HCT116 (cell line): ENCODE measurements around the gene TSACC. TPM values are rescaled to one million over a fixed set of nuclear protein-coding genes. Genes with fewer than 3 reads are reported as not detected.
A peak's percentile ranks its signal among the peaks of the same experiment; 100 is the strongest.

Source experiments
- ATAC-seq: fragments of 200-7000 bp; cut with Tn5 transposase; 2 replicates; pipeline ENCODE4 v1.9.1; 2020; ENCODE audit warnings: mild to moderate bottlenecking, moderate library complexity
- BruUV-seq: library from RNA; stranded (reverse); fragments of 400-500 nt; replicated peaks from 2 replicates; lab custom pipeline; 2021; lab: Mats Ljungman, UMichigan
- CTCF ChIA-PET: fragments of 300-600 bp; sonication (Branson Sonifier 250); formaldehyde crosslinking; loops from one replicate; lab custom pipeline; 2021; ENCODE audit warnings: antibody characterized with exemption; lab: Charles Lee
- POLR2A ChIA-PET: fragments of 300-600, 350-600 bp; sonication (Branson Sonifier 250); formaldehyde crosslinking; loops from one replicate; lab custom pipeline; 2021; ENCODE audit warnings: antibody characterized with exemption; lab: Charles Lee
- RAD21 ChIA-PET, 2 experiments: fragments of 300-600 bp; sonication (Branson Sonifier 250); formaldehyde crosslinking; loops; one replicate each; lab custom pipeline; 2023; ENCODE audit warnings: low total read pairs in 2 of 2; ENCODE audit not compliant: uncharacterized antibody in 2 of 2, unreplicated experiment in 2 of 2, low non-redundant PET in 1 of 2; lab: Charles Lee
- DNase-seq: peaks from one replicate; pipeline ENCODE4 v3.0.0-alpha.2; 2010; ENCODE audit warnings: low read depth, low spot score
- H2AFZ ChIP-seq: fragments of 200-600 bp; shearing (Covaris generic), sonication (generic); 2 replicates; pipeline ENCODE4 v1.6.1; 2017; ENCODE audit warnings: low read depth, mixed run types, mixed read lengths, antibody characterized with exemption, low read length; ENCODE audit not compliant: poor library complexity, severe bottlenecking
- H3K27ac ChIP-seq: 2 replicates; pipeline ENCODE4 v1.5.1; 2012; ENCODE audit warnings: low read depth, low read length
- H3K27me3 ChIP-seq: fragments of 200-600 bp; sonication (generic); 2 replicates; pipeline ENCODE4 v1.6.1; 2016; ENCODE audit warnings: mixed run types, low read length, mixed read lengths; ENCODE audit not compliant: insufficient read depth
- H3K36me3 ChIP-seq, 2 experiments: fragments of 200-500 bp in 1 of 2; fragments of 200-600 bp in 1 of 2; sonication (Bioruptor generic) in 1 of 2; sonication (generic) in 1 of 2; 2 replicates each; pipeline versions ENCODE4 v1.5.1 to v1.6.1; 2014 to 2016; ENCODE audit warnings: low read length in 2 of 2, inconsistent platforms in 1 of 2, mixed read lengths in 1 of 2, mixed run types in 1 of 2; ENCODE audit not compliant: insufficient read depth in 2 of 2, control insufficient read depth in 1 of 2
- H3K4me1 ChIP-seq, 2 experiments: fragments of 200-600 bp in 1 of 2; sonication (generic) in 1 of 2; 2 replicates each; pipeline versions ENCODE4 v1.5.1 to v1.6.1; 2012 to 2017; ENCODE audit warnings: low read length in 2 of 2, inconsistent platforms in 1 of 2, mild to moderate bottlenecking in 1 of 2, mixed read lengths in 1 of 2, mixed run types in 1 of 2, moderate library complexity in 1 of 2; ENCODE audit not compliant: insufficient read depth in 2 of 2, control insufficient read depth in 1 of 2
- H3K4me2 ChIP-seq: fragments of 200-600 bp; sonication (generic); 2 replicates; pipeline ENCODE4 v1.6.1; 2017; ENCODE audit warnings: mixed run types, low read length, mixed read lengths
- H3K4me3 ChIP-seq, 2 experiments: fragments of 200-600 bp in 1 of 2; sonication (generic) in 1 of 2; replicated peaks in 1 of 2; 2 replicates each; pipeline ENCODE4 v1.5.1; 2011 to 2016; ENCODE audit warnings: low read length in 2 of 2, control low read depth in 1 of 2, low read depth in 1 of 2, mild to moderate bottlenecking in 1 of 2, mixed read lengths in 1 of 2, mixed run types in 1 of 2
- H3K79me2 ChIP-seq: fragments of 200-600 bp; sonication (generic); 2 replicates; pipeline ENCODE4 v1.6.1; 2017; ENCODE audit warnings: mild to moderate bottlenecking, mixed run types, low read length, moderate library complexity, mixed read lengths; ENCODE audit not compliant: insufficient read depth
- H3K9ac ChIP-seq: fragments of 200-600 bp; sonication (generic); 2 replicates; pipeline ENCODE4 v1.6.1; 2016; ENCODE audit warnings: low read length, mixed read lengths
- H3K9me2 ChIP-seq: fragments of 200-600 bp; sonication (generic), shearing (Covaris generic); 2 replicates; pipeline ENCODE4 v1.6.1; 2017; ENCODE audit warnings: mixed run types, mild to moderate bottlenecking, moderate library complexity; ENCODE audit not compliant: insufficient read depth
- H3K9me3 ChIP-seq, 2 experiments: fragments of 200-500 bp in 1 of 2; fragments of 200-600 bp in 1 of 2; sonication (Bioruptor generic) in 1 of 2; sonication (generic) in 1 of 2; 2 replicates each; pipeline ENCODE4 v1.6.1; 2014 to 2017; ENCODE audit warnings: low read length in 2 of 2, mixed read lengths in 2 of 2, inconsistent platforms in 1 of 2, low read depth in 1 of 2, mild to moderate bottlenecking in 1 of 2, mixed run types in 1 of 2, moderate library complexity in 1 of 2; ENCODE audit not compliant: control insufficient read depth in 1 of 2, insufficient read depth in 1 of 2
- H4K20me1 ChIP-seq: fragments of 200-600 bp; sonication (generic), shearing (Covaris generic); 2 replicates; pipeline ENCODE4 v1.6.1; 2017; ENCODE audit warnings: mixed run types, mild to moderate bottlenecking, moderate library complexity; ENCODE audit not compliant: insufficient read depth
- ATF3 ChIP-seq: IDR thresholded peaks from 2 replicates; pipeline ENCODE4 v1.6.1; 2012
- CBX3 ChIP-seq: IDR thresholded peaks from 2 replicates; pipeline ENCODE4 v1.6.1; 2012; ENCODE audit warnings: low read depth
- CEBPB ChIP-seq: IDR thresholded peaks from 2 replicates; pipeline ENCODE4 v1.6.1; 2012; ENCODE audit warnings: low read depth
- ELF1 ChIP-seq: IDR thresholded peaks from 2 replicates; pipeline ENCODE4 v1.6.1; 2012; ENCODE audit warnings: low read depth, borderline replicate concordance
- EZH2 ChIP-seq: fragments of 200-600 bp; sonication (generic); IDR thresholded peaks from 2 replicates; pipeline ENCODE4 v1.6.1; 2017; ENCODE audit warnings: antibody characterized with exemption, mixed run types
- FOSL1 ChIP-seq: IDR thresholded peaks from 2 replicates; pipeline ENCODE4 v1.6.1; 2012; ENCODE audit warnings: low read depth
- POLR2AphosphoS5 ChIP-seq: IDR thresholded peaks from 2 replicates; pipeline ENCODE4 v1.6.1; 2011; ENCODE audit warnings: mild to moderate bottlenecking, low read depth, low read length, moderate library complexity
- RAD21 ChIP-seq: IDR thresholded peaks from 2 replicates; pipeline ENCODE4 v1.6.1; 2012; ENCODE audit warnings: low read depth, mild to moderate bottlenecking
- SIN3A ChIP-seq: IDR thresholded peaks from 2 replicates; pipeline ENCODE4 v1.6.1; 2012; ENCODE audit warnings: low read depth
- SP1 ChIP-seq: IDR thresholded peaks from 2 replicates; pipeline ENCODE4 v1.6.1; 2012; ENCODE audit warnings: low read depth
- TCF7L2 ChIP-seq: IDR thresholded peaks from 2 replicates; pipeline ENCODE4 v1.7.0; 2011; ENCODE audit warnings: borderline replicate concordance, inconsistent platforms; ENCODE audit not compliant: insufficient read depth, insufficient read length; ENCODE audit errors: extremely low read depth
- YY1 ChIP-seq: IDR thresholded peaks from 2 replicates; pipeline ENCODE4 v1.6.1; 2011; ENCODE audit warnings: low read length, low read depth, moderate library complexity, mild to moderate bottlenecking; ENCODE audit not compliant: insufficient replicate concordance; ENCODE audit errors: extremely low read depth
- ZNF274 ChIP-seq: fragments of 200-500 bp; sonication (Bioruptor generic); IDR thresholded peaks from 2 replicates; pipeline ENCODE4 v1.6.1; 2014; ENCODE audit warnings: mild to moderate bottlenecking, low read depth, low read length, inconsistent platforms
- intact Hi-C: fragments of 100-400 bp; cut with micrococcal nuclease; formaldehyde crosslinking; loops from 2 replicates; pipeline ENCODE4 v1.10.0; 2022
- total RNA-seq: library from RNA; stranded (reverse); gene quantifications from one replicate; pipeline ENCODE4 v1.2.1, GENCODE V29; 2021; ENCODE audit not compliant: unreplicated experiment
- TF ChIP-seq, protein P1 (sequence below): IDR thresholded peaks from 2 replicates; pipeline ENCODE4 v1.6.1; 2012; ENCODE audit warnings: low read depth
- TF ChIP-seq, protein P2 (sequence below), 3 experiments: fragments of 200-600 bp in 1 of 3; sonication (generic) in 1 of 3; IDR thresholded peaks in 2 of 3; conservative IDR thresholded peaks in 1 of 3; 2 replicates each; pipeline ENCODE4 v1.5.1; 2012 to 2017; ENCODE audit warnings: low read depth in 2 of 3, low read length in 2 of 3, antibody characterized with exemption in 1 of 3, borderline replicate concordance in 1 of 3, control low read depth in 1 of 3, mild to moderate bottlenecking in 1 of 3, mixed read lengths in 1 of 3, mixed run types in 1 of 3, moderate library complexity in 1 of 3; ENCODE audit not compliant: insufficient read depth in 1 of 3
- TF ChIP-seq, protein P3 (sequence below): IDR thresholded peaks from 2 replicates; pipeline ENCODE4 v1.6.1; 2012
- TF ChIP-seq, protein P4 (sequence below): IDR thresholded peaks from 2 replicates; pipeline ENCODE4 v1.6.1; 2011; ENCODE audit warnings: mild to moderate bottlenecking, low read length, moderate library complexity; ENCODE audit not compliant: insufficient replicate concordance; ENCODE audit errors: extremely low read depth

Gene TSACC
- total RNA-seq, 1 experiment from 2014 or later = 1.0 TPM

- ATAC-seq (no peak), DNase-seq (no peak)
- Histone ChIP-seq H3K27ac (no peak overlapping the region), H3K27me3 (no peaks in the 10 kb centered on the region), H3K9me3 (no peaks in the 10 kb centered on the region), H2AFZ (no peak overlapping the region), H3K79me2 (peaks cover 18% of the 10 kb centered on the region), H4K20me1 (peaks cover 14% of the 10 kb centered on the region; the same call in 1 of the 2 replicates), H3K36me3 (peaks cover 46 to 57% of the 10 kb centered on the region in 2 experiments), H3K4me3 (no peak overlapping the region), H3K4me1 (no peaks in the 10 kb centered on the region), H3K9ac (no peak overlapping the region), H3K9me2 (no peaks in the 10 kb centered on the region), H3K4me2 (no peak overlapping the region)
- RAD21 ChIA-PET = no interaction called here
- TSS peak; percentile 3 for BruUV-seq
- intact Hi-C loops = no loop called here
- POLR2A ChIA-PET = no interaction called here
- CTCF ChIA-PET = no interaction called here
- TF ChIP-seq SP1 (no peak), ELF1 (no peak), POLR2AphosphoS5 (no peak), CBX3 (no peak), RAD21 (no peak), ATF3 (no peak), FOSL1 (no peak), YY1 (no peak), TCF7L2 (no peak), ZNF274 (no peak), SIN3A (no peak), EZH2 (no peak), CEBPB (no peak)
- TF ChIP-seq, protein P1, sequence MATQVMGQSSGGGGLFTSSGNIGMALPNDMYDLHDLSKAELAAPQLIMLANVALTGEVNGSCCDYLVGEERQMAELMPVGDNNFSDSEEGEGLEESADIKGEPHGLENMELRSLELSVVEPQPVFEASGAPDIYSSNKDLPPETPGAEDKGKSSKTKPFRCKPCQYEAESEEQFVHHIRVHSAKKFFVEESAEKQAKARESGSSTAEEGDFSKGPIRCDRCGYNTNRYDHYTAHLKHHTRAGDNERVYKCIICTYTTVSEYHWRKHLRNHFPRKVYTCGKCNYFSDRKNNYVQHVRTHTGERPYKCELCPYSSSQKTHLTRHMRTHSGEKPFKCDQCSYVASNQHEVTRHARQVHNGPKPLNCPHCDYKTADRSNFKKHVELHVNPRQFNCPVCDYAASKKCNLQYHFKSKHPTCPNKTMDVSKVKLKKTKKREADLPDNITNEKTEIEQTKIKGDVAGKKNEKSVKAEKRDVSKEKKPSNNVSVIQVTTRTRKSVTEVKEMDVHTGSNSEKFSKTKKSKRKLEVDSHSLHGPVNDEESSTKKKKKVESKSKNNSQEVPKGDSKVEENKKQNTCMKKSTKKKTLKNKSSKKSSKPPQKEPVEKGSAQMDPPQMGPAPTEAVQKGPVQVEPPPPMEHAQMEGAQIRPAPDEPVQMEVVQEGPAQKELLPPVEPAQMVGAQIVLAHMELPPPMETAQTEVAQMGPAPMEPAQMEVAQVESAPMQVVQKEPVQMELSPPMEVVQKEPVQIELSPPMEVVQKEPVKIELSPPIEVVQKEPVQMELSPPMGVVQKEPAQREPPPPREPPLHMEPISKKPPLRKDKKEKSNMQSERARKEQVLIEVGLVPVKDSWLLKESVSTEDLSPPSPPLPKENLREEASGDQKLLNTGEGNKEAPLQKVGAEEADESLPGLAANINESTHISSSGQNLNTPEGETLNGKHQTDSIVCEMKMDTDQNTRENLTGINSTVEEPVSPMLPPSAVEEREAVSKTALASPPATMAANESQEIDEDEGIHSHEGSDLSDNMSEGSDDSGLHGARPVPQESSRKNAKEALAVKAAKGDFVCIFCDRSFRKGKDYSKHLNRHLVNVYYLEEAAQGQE = no peak
- TF ChIP-seq, protein P2, sequence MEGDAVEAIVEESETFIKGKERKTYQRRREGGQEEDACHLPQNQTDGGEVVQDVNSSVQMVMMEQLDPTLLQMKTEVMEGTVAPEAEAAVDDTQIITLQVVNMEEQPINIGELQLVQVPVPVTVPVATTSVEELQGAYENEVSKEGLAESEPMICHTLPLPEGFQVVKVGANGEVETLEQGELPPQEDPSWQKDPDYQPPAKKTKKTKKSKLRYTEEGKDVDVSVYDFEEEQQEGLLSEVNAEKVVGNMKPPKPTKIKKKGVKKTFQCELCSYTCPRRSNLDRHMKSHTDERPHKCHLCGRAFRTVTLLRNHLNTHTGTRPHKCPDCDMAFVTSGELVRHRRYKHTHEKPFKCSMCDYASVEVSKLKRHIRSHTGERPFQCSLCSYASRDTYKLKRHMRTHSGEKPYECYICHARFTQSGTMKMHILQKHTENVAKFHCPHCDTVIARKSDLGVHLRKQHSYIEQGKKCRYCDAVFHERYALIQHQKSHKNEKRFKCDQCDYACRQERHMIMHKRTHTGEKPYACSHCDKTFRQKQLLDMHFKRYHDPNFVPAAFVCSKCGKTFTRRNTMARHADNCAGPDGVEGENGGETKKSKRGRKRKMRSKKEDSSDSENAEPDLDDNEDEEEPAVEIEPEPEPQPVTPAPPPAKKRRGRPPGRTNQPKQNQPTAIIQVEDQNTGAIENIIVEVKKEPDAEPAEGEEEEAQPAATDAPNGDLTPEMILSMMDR (IDR thresholded peaks at IDR 0.05 in 2 of 3, conservative IDR thresholded peaks at IDR 0.05 in 1 of 3; ENCODE audit: borderline replicate concordance in 1 of 3, insufficient read depth in 1 of 3, low read depth in 2 of 3, low read length in 2 of 3) = no peak
- TF ChIP-seq, protein P3, sequence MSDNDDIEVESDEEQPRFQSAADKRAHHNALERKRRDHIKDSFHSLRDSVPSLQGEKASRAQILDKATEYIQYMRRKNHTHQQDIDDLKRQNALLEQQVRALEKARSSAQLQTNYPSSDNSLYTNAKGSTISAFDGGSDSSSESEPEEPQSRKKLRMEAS = no peak
- TF ChIP-seq, protein P4, sequence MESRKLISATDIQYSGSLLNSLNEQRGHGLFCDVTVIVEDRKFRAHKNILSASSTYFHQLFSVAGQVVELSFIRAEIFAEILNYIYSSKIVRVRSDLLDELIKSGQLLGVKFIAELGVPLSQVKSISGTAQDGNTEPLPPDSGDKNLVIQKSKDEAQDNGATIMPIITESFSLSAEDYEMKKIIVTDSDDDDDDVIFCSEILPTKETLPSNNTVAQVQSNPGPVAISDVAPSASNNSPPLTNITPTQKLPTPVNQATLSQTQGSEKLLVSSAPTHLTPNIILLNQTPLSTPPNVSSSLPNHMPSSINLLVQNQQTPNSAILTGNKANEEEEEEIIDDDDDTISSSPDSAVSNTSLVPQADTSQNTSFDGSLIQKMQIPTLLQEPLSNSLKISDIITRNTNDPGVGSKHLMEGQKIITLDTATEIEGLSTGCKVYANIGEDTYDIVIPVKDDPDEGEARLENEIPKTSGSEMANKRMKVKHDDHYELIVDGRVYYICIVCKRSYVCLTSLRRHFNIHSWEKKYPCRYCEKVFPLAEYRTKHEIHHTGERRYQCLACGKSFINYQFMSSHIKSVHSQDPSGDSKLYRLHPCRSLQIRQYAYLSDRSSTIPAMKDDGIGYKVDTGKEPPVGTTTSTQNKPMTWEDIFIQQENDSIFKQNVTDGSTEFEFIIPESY = no peak
Measured at GRCh38 chr1:156308078-156308477, 30.2 kb upstream of the TSACC start.
